Body of pancreas (tissue), 4 donors: ENCODE measurements around the gene BLOC1S3. TPM values are rescaled to one million over a fixed set of nuclear protein-coding genes. Genes with fewer than 3 reads are reported as not detected.
A peak's percentile ranks its signal among the peaks of the same experiment; 100 is the strongest.

Source experiments
- ATAC-seq: fragments of 150-250 bp; one replicate; pipeline ENCODE4 v1.9.1; 2016
- DNase-seq, 4 donors: peaks; one replicate each; pipeline ENCODE4 v3.0.0-alpha.2; 2019
- H3K27ac ChIP-seq, 4 donors: fragments of 200-600 bp; sonication (generic); 1 replicate in 3 of 4; 2 replicates in 1 of 4; pipeline versions ENCODE4 v1.5.1 to v1.6.1; 2016 to 2019; ENCODE audit warnings: mild to moderate bottlenecking in 1 of 4, mixed read lengths in 1 of 4, moderate library complexity in 1 of 4
- H3K27me3 ChIP-seq, 2 donors: fragments of 200-600 bp; sonication (generic); one replicate each; pipeline ENCODE4 v1.6.0; 2016; ENCODE audit warnings: mild to moderate bottlenecking in 1 of 2
- H3K36me3 ChIP-seq, 2 donors: fragments of 200-600 bp; sonication (generic); replicated peaks in 1 of 2; 2 replicates each; pipeline ENCODE4 v1.5.1; 2016; ENCODE audit warnings: low read depth in 2 of 2; ENCODE audit not compliant: insufficient read depth in 1 of 2
- H3K4me1 ChIP-seq: fragments of 200-600 bp; sonication (generic); one replicate; pipeline ENCODE4 v1.6.0; 2016
- H3K4me3 ChIP-seq, 2 donors: fragments of 200-600 bp; sonication (generic); 1 replicate in 1 of 2; 2 replicates in 1 of 2; pipeline ENCODE4 v1.5.1; 2016 to 2019
- H3K9me3 ChIP-seq, 3 donors: fragments of 200-600 bp; sonication (generic); 1 replicate in 2 of 3; 2 replicates in 1 of 3; pipeline ENCODE4 v1.5.1; 2016
- CTCF ChIP-seq, 7 experiments: fragments of 450-650 bp in 4 of 7; fragments of 200-600 bp in 3 of 7; sonication (generic) in 3 of 7; IDR thresholded peaks; one replicate each; pipeline ENCODE4 v1.5.1; 2016 to 2019; ENCODE audit warnings: antibody characterized with exemption in 7 of 7
- POLR2A ChIP-seq, 3 donors: fragments of 450-650 bp; IDR thresholded peaks; one replicate each; pipeline ENCODE4 v1.6.1; 2016; ENCODE audit warnings: antibody characterized with exemption in 3 of 3, mild to moderate bottlenecking in 2 of 3
- WGBS, 2 donors: methylation state at CpG; one replicate each; pipeline ENCODE4 v1.1.5; 2017; 5-methylcytosine and 5-hydroxymethylcytosine counted together
- intact Hi-C: fragments of 100-400 bp; cut with DNase I; formaldehyde crosslinking; loops from one replicate; pipeline ENCODE4 v1.15.1; 2023
- total RNA-seq, 2 donors: library from RNA; depleted of rRNA; stranded (reverse); fragments of >200 nt; gene quantifications; one replicate each; pipeline ENCODE4 v1.1.0, GENCODE V29; 2016

The BLOC1S3 gene
- total RNA-seq, 2 donors from 2014 or later, result 4.9 to 12.5 TPM

- peak; percentile 61 for ATAC-seq
- H3K27me3 ChIP-seq, result peaks cover 0 to 25% of the 10 kb centered on the region in 2 donors
These were observed 25.9 kb upstream of the BLOC1S3 start for GRCh38 chr19:45152504-45153338.

GRCh38 chr19:45153339-45154063 is 25.1 kb upstream of the BLOC1S3 start:
- intact Hi-C loops, result no loop called here
- ATAC-seq (peak; percentile 32), DNase-seq (peak in 3 of 4 donors; percentile 24 to 51 (median 33))
- H3K9me3 ChIP-seq, result no peaks in the 10 kb centered on the region
- peaks cover 24% of the 10 kb centered on the region for H3K4me1 ChIP-seq
- WGBS, 2 donors, result 2 to 3% methylated on average over 23 to 69 of the region's 69 CpGs
- no peaks in the 10 kb centered on the region for H3K36me3 ChIP-seq
- TF ChIP-seq POLR2A (IDR thresholded peaks at IDR 0.05) (no peak), CTCF (IDR thresholded peaks at IDR 0.05) (no peak)
- no peak overlapping the region for H3K4me3 ChIP-seq
- no peak overlapping the region for H3K27ac ChIP-seq
- H3K27me3 ChIP-seq, result peaks cover 0 to 25% of the 10 kb centered on the region in 2 donors

More at GRCh38 chr19:45152504-45153338, 25.9 kb upstream of the BLOC1S3 start:
- 2 to 3% methylated on average over 18 to 86 of the region's 91 CpGs for WGBS, 2 donors
- no peak for TF ChIP-seq CTCF (IDR thresholded peaks at IDR 0.05)
- no peak for TF ChIP-seq POLR2A (IDR thresholded peaks at IDR 0.05)
- DNase-seq, result peak; percentile 32 to 67 (median 53)
- Histone ChIP-seq H3K4me1 (peaks cover 24% of the 10 kb centered on the region), H3K9me3 (no peaks in the 10 kb centered on the region), H3K36me3 (no peaks in the 10 kb centered on the region), H3K27ac (no peak overlapping the region), H3K4me3 (no peak overlapping the region)
- intact Hi-C loops, result no loop called here

GRCh38 chr19:45154064-45154827 is 24.3 kb upstream of the BLOC1S3 start:
- H3K27ac ChIP-seq, result no peak overlapping the region
- peaks cover 24% of the 10 kb centered on the region for H3K4me1 ChIP-seq
- no peaks in the 10 kb centered on the region for H3K9me3 ChIP-seq
- DNase-seq (peak in 1 of 4 donors; percentile 13), ATAC-seq (no peak)
- intact Hi-C loops, result no loop called here
- H3K27me3 ChIP-seq, result peaks cover 0 to 25% of the 10 kb centered on the region in 2 donors
- H3K4me3 ChIP-seq, result no peak overlapping the region
- WGBS, 2 donors, result 46 to 52% methylated on average over 10 to 19 of the region's 19 CpGs
- no peak for TF ChIP-seq CTCF (IDR thresholded peaks at IDR 0.05)
- no peaks in the 10 kb centered on the region for H3K36me3 ChIP-seq

GRCh38 chr19:45156011-45156630 is 22.5 kb upstream of the BLOC1S3 start:
- intact Hi-C loops, result no loop called here
- Histone ChIP-seq H3K4me1 (peaks cover 30% of the 10 kb centered on the region), H3K27me3 (peaks cover 0 to 23% of the 10 kb centered on the region in 2 donors), H3K4me3 (no peak overlapping the region), H3K9me3 (no peaks in the 10 kb centered on the region), H3K36me3 (no peaks in the 10 kb centered on the region), H3K27ac (no peak overlapping the region)
- TF ChIP-seq POLR2A (IDR thresholded peaks at IDR 0.05) (no peak), CTCF (IDR thresholded peaks at IDR 0.05) (no peak)
- no peak for DNase-seq
- WGBS, 2 donors, result 77% methylated on average over 10 of the region's 11 CpGs; no CpG with 5 or more reads in 1 of the 2 donors
- no peak for ATAC-seq
